DND-41 (cell line): ENCODE measurements around the gene BRDT.

ENCODE experiments used
- ATAC-seq: fragments of 200-7000 bp; cut with Tn5 transposase; 3 replicates; pipeline ENCODE4 v1.9.1; 2021; ENCODE audit warnings: low read depth; ENCODE audit not compliant: insufficient read depth
- DNase-seq: peaks from one replicate; pipeline ENCODE4 v3.0.0-alpha.2; 2020
- H2AFZ ChIP-seq: 2 replicates; pipeline ENCODE4 v1.6.0; 2012; ENCODE audit warnings: low read depth, low read length
- H3K27ac ChIP-seq: 2 replicates; pipeline ENCODE4 v1.5.1; 2012; ENCODE audit warnings: low read length, inconsistent platforms
- H3K27me3 ChIP-seq: fragments of 200-600 bp; sonication (generic); 2 replicates; pipeline ENCODE4 v1.6.0; 2012; ENCODE audit warnings: low read length, mild to moderate bottlenecking, inconsistent platforms; ENCODE audit not compliant: insufficient read depth, poor library complexity
- H3K36me3 ChIP-seq: 2 replicates; pipeline ENCODE4 v1.5.1; 2012; ENCODE audit warnings: low read length, inconsistent platforms; ENCODE audit not compliant: insufficient read depth
- H3K4me1 ChIP-seq: 2 replicates; pipeline ENCODE4 v1.5.1; 2012; ENCODE audit warnings: mild to moderate bottlenecking, low read length; ENCODE audit not compliant: insufficient read depth
- H3K4me2 ChIP-seq: 2 replicates; pipeline ENCODE4 v1.6.0; 2012; ENCODE audit warnings: mild to moderate bottlenecking, moderate library complexity, low read length, inconsistent platforms; ENCODE audit not compliant: insufficient read depth
- H3K4me3 ChIP-seq, 2 experiments: fragments of 200-600 bp in 1 of 2; shearing (Covaris generic) in 1 of 2; 2 replicates each; pipeline ENCODE4 v1.5.1; 2012 to 2016; ENCODE audit warnings: inconsistent platforms in 2 of 2, low read length in 2 of 2, mild to moderate bottlenecking in 2 of 2, low read depth in 1 of 2, moderate library complexity in 1 of 2
- H3K79me2 ChIP-seq: 2 replicates; pipeline ENCODE4 v1.6.0; 2012; ENCODE audit warnings: low read length, inconsistent platforms; ENCODE audit not compliant: insufficient read depth
- H3K9ac ChIP-seq: 2 replicates; pipeline ENCODE4 v1.6.0; 2012; ENCODE audit warnings: low read depth, mild to moderate bottlenecking, inconsistent platforms, low read length, moderate library complexity
- H3K9me3 ChIP-seq: 2 replicates; pipeline ENCODE4 v1.5.1; 2012; ENCODE audit warnings: low read length, moderate library complexity, mild to moderate bottlenecking, inconsistent platforms; ENCODE audit not compliant: insufficient read depth, severe bottlenecking
- H4K20me1 ChIP-seq: 2 replicates; pipeline ENCODE4 v1.6.0; 2012; ENCODE audit warnings: low read length; ENCODE audit not compliant: insufficient read depth
- CTCF ChIP-seq: IDR thresholded peaks from 2 replicates; pipeline ENCODE4 v1.5.1; 2012; ENCODE audit warnings: borderline replicate concordance, low read length, moderate library complexity, mild to moderate bottlenecking; ENCODE audit not compliant: poor library complexity, severe bottlenecking; ENCODE audit errors: extremely low read depth
- EZH2 ChIP-seq: IDR thresholded peaks from 3 replicates; pipeline ENCODE4 v1.6.1; 2012; ENCODE audit warnings: borderline replicate concordance, low read depth, mild to moderate bottlenecking, moderate library complexity, low read length, inconsistent platforms; ENCODE audit not compliant: severe bottlenecking

Gene BRDT

GRCh38 chr1:91993256-91993655 lies 44.1 kb downstream of the BRDT start:
- no peak for ATAC-seq
- Histone ChIP-seq H3K9ac (no peak overlapping the region), H2AFZ (no peak overlapping the region)

GRCh38 chr1:91997607-91998195 lies 48.5 kb downstream of the BRDT start:
- H3K36me3 ChIP-seq, result no peaks in the 10 kb centered on the region
- no peaks in the 10 kb centered on the region for H3K79me2 ChIP-seq
- H3K4me3 ChIP-seq, result no peak overlapping the region
- no peak overlapping the region for H3K27ac ChIP-seq
- no peaks in the 10 kb centered on the region for H3K9me3 ChIP-seq
- no peak overlapping the region for H2AFZ ChIP-seq
- no peaks in the 10 kb centered on the region for H4K20me1 ChIP-seq
- no peaks in the 10 kb centered on the region for H3K27me3 ChIP-seq
- H3K9ac ChIP-seq, result no peak overlapping the region
- no peaks in the 10 kb centered on the region for H3K4me1 ChIP-seq
- ATAC-seq (peak; percentile 70; the same call in 2 of the 3 replicates), DNase-seq (peak; percentile 56)
- peak; percentile 82 for TF ChIP-seq CTCF
- no peak for TF ChIP-seq EZH2
- H3K4me2 ChIP-seq, result no peak overlapping the region

More at GRCh38 chr1:91993256-91993655, 44.1 kb downstream of the BRDT start:
- Histone ChIP-seq H3K27me3 (no peaks in the 10 kb centered on the region), H3K36me3 (no peaks in the 10 kb centered on the region), H3K9me3 (no peaks in the 10 kb centered on the region), H4K20me1 (no peaks in the 10 kb centered on the region), H3K27ac (no peak overlapping the region), H3K4me1 (no peaks in the 10 kb centered on the region), H3K4me3 (no peak overlapping the region), H3K4me2 (no peak overlapping the region), H3K79me2 (no peaks in the 10 kb centered on the region)
- TF ChIP-seq CTCF (no peak), EZH2 (no peak)
- no peak for DNase-seq

GRCh38 chr1:92004129-92004528 lies 54.9 kb downstream of the BRDT start:
- H3K9me3 ChIP-seq, result no peaks in the 10 kb centered on the region
- no peak overlapping the region for H3K4me3 ChIP-seq
- H3K27ac ChIP-seq, result no peak overlapping the region
- no peaks in the 10 kb centered on the region for H3K36me3 ChIP-seq
- no peak overlapping the region for H3K4me2 ChIP-seq
- H3K4me1 ChIP-seq, result no peaks in the 10 kb centered on the region
- no peaks in the 10 kb centered on the region for H3K79me2 ChIP-seq
- no peak for DNase-seq
- no peak overlapping the region for H3K9ac ChIP-seq
- no peak for ATAC-seq
- H4K20me1 ChIP-seq, result no peaks in the 10 kb centered on the region
- TF ChIP-seq CTCF (no peak), EZH2 (no peak)
- H2AFZ ChIP-seq, result no peak overlapping the region
- no peaks in the 10 kb centered on the region for H3K27me3 ChIP-seq
